ENCODE measurements around the gene TSGA10. TPM values are rescaled to one million over a fixed set of nuclear protein-coding genes. Genes with fewer than 3 reads are reported as not detected.

TSGA10 gene
- total and polyA plus RNA-seq, 8 donors, result 3.5 to 10.1 (median 6.5) TPM

GRCh38 chr2:99096728-99097127 lies 58.0 kb downstream of the TSGA10 start:
- Histone ChIP-seq H3K36me3 (no peaks in the 10 kb centered on the region), H3K4me1 (no peaks in the 10 kb centered on the region), H3K27ac (no peak overlapping the region), H3K27me3 (no peaks in the 10 kb centered on the region), H3K4me3 (no peak overlapping the region), H3K9me3 (no peaks in the 10 kb centered on the region)
- 81 to 94% methylated on average over 1 of the region's 1 CpG for WGBS, 2 donors
- intact Hi-C loops (cut with DNase I), result no loop called here
- FAIRE-seq, result no peak
- DNase-seq, result no peak
- no peak for TF ChIP-seq CTCF (IDR thresholded peaks at IDR 0.05)
- no peak for ATAC-seq

- Histone ChIP-seq H3K4me3 (no peak overlapping the region), H3K9me3 (no peaks in the 10 kb centered on the region), H3K27me3 (no peaks in the 10 kb centered on the region), H3K4me1 (no peaks in the 10 kb centered on the region), H3K36me3 (no peaks in the 10 kb centered on the region), H3K27ac (no peak overlapping the region)
- intact Hi-C loops (cut with DNase I), result no loop called here
- ATAC-seq (no peak), DNase-seq (no peak), FAIRE-seq (no peak)
- 81 to 83% methylated on average over 1 of the region's 1 CpG for WGBS, 2 donors
- TF ChIP-seq CTCF (IDR thresholded peaks at IDR 0.05), result no peak
Measured at GRCh38 chr2:99088017-99088416, 66.7 kb downstream of the TSGA10 start.

GRCh38 chr2:99086385-99086784 lies 68.4 kb downstream of the TSGA10 start:
- no peak for FAIRE-seq
- ATAC-seq, result no peak
- Histone ChIP-seq H3K36me3 (no peaks in the 10 kb centered on the region), H3K9me3 (no peaks in the 10 kb centered on the region), H3K4me1 (no peaks in the 10 kb centered on the region), H3K4me3 (no peak overlapping the region), H3K27ac (no peak overlapping the region), H3K27me3 (no peaks in the 10 kb centered on the region)
- intact Hi-C loops (cut with DNase I), result no loop called here
- WGBS, 2 donors, result 73 to 90% methylated on average over 1 of the region's 1 CpG
- no peak for TF ChIP-seq CTCF (IDR thresholded peaks at IDR 0.05)
- no peak for DNase-seq

- Histone ChIP-seq H3K27me3 (no peaks in the 10 kb centered on the region), H3K9me3 (no peaks in the 10 kb centered on the region), H3K36me3 (no peaks in the 10 kb centered on the region), H3K4me1 (no peaks in the 10 kb centered on the region), H3K27ac (no peak overlapping the region), H3K4me3 (no peak overlapping the region)
- WGBS, 2 donors, result 72 to 91% methylated on average over 2 of the region's 2 CpGs
- intact Hi-C loops (cut with DNase I), result no loop called here
- TF ChIP-seq CTCF (IDR thresholded peaks at IDR 0.05), result no peak
- FAIRE-seq, result no peak
- no peak for ATAC-seq
- DNase-seq, result no peak
Measured at GRCh38 chr2:99085421-99085820, 69.3 kb downstream of the TSGA10 start.

- Histone ChIP-seq H3K4me3 (no peak overlapping the region), H3K9me3 (no peaks in the 10 kb centered on the region), H3K27me3 (no peaks in the 10 kb centered on the region), H3K36me3 (no peaks in the 10 kb centered on the region), H3K27ac (no peak overlapping the region), H3K4me1 (no peaks in the 10 kb centered on the region)
- no peak for TF ChIP-seq CTCF (IDR thresholded peaks at IDR 0.05)
- 84 to 85% methylated on average over 4 of the region's 4 CpGs for WGBS, 2 donors
- ATAC-seq (no peak), DNase-seq (no peak), FAIRE-seq (no peak)
- intact Hi-C loops (cut with DNase I), result no loop called here
Measured at GRCh38 chr2:99084256-99084655, 70.5 kb downstream of the TSGA10 start.
